Measurements from ENCODE around the gene MAN2B1. TPM values are rescaled to one million over a fixed set of nuclear protein-coding genes. Genes with fewer than 3 reads are reported as not detected.
"Not testable (repeated sequence)": the region's sequence is repeated elsewhere in the genome, so short reads cannot be mapped to it uniquely, and the experiment has no call there.

The MAN2B1 gene
- total and polyA plus RNA-seq, 2 experiments from 2014 or later: 22.1 to 47.5 TPM

DNA sequence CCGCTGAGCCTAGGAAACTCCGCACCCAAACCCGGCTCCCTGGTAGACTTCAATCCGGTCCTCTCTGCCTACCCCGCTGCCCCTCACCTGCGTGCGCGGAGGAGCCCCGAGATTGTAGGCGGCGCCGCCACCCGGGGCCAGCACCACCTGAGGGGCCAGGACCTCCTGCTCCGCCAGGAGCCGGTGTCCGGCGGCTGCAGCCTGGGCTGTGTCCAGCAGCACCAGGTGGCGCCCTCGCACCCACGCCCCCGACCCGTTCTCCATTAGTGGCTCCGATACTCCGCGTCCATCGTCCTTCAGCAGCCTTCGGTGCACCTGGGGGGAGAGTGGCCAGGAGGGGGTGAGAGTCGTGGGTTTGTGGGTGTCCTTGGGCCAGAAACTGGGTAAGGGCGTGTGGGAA, 18.5 kb downstream of the MAN2B1 start:
- Histone ChIP-seq H3K27ac (no peak overlapping the region), H3K4me1 (ENCODE audit: low read depth) (no peaks in the 10 kb centered on the region), H3K9me3 (ENCODE audit: low read depth) (no peaks in the 10 kb centered on the region), H3K27me3 (no peaks in the 10 kb centered on the region), H3K4me3 (no peak overlapping the region), H3K36me3 (no peaks in the 10 kb centered on the region)
- no peak for DNase-seq (ENCODE audit: low read depth in 1 of 2, low spot score in 1 of 2)
- TF ChIP-seq, protein P1, sequence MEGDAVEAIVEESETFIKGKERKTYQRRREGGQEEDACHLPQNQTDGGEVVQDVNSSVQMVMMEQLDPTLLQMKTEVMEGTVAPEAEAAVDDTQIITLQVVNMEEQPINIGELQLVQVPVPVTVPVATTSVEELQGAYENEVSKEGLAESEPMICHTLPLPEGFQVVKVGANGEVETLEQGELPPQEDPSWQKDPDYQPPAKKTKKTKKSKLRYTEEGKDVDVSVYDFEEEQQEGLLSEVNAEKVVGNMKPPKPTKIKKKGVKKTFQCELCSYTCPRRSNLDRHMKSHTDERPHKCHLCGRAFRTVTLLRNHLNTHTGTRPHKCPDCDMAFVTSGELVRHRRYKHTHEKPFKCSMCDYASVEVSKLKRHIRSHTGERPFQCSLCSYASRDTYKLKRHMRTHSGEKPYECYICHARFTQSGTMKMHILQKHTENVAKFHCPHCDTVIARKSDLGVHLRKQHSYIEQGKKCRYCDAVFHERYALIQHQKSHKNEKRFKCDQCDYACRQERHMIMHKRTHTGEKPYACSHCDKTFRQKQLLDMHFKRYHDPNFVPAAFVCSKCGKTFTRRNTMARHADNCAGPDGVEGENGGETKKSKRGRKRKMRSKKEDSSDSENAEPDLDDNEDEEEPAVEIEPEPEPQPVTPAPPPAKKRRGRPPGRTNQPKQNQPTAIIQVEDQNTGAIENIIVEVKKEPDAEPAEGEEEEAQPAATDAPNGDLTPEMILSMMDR (IDR thresholded peaks at IDR 0.05; ENCODE audit: low read depth, low read length): peak; percentile 44

DNA sequence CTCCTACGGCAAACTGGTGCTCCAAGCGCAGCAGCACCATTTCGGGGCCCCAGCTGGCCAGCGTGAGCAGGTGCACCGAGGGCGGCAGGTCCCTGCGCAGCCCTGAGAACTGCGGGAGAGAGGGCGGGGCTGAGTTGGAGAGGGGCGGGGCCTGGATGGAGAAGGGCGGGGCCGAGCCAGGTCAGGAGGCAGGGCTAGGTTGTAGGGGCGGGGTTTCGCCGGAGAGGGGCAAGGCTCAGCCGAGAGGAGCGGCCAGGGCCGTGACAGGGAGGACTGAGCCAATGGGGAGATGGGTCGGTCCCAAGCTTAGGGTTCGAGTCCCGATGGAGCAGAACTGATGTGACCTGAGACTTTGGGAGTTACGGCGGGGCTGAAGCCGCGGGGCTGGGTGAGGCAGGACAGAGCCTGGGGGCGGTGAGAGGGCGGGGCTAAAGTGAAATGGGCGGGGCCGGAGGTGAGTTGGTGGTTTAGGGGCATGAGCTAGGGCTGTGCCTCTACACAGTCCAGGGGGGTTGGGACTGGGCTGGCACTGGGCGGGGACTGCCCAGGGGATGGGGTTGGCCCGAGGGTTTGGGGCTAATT, 19.0 kb downstream of the MAN2B1 start:
- Histone ChIP-seq H3K4me3 (no peak overlapping the region), H3K27ac (no peak overlapping the region), H3K9me3 (ENCODE audit: low read depth) (no peaks in the 10 kb centered on the region), H3K27me3 (no peaks in the 10 kb centered on the region), H3K36me3 (no peaks in the 10 kb centered on the region), H3K4me1 (ENCODE audit: low read depth) (no peaks in the 10 kb centered on the region)
- TF ChIP-seq, protein P1 (IDR thresholded peaks at IDR 0.05; ENCODE audit: low read depth, low read length): no peak
- peak in 1 of 2 donors; percentile 40 for DNase-seq (ENCODE audit: low read depth in 1 of 2, low spot score in 1 of 2)

DNA sequence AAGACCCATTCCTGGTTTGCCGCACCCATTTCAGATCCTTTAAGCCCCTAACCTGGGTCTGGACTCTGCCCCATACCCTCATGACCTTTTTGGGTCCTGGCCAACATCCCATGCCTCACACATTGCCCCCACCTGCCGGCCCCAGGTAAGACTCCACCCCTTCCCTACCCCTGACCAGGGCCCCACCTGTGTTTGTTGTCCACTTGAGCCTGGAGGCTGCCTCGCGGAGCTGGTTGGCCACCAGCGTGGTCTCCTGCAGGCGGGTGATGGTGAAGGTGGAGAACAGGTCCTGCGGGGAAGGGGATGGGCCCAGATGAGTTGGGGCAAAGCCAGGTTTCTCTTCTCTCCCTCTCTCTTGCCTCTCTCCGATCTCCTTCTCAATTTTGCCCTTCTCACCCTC, 19.5 kb downstream of the MAN2B1 start:
- H3K36me3 ChIP-seq: no peaks in the 10 kb centered on the region
- no peak overlapping the region for H3K27ac ChIP-seq
- H3K9me3 ChIP-seq (ENCODE audit: low read depth): no peaks in the 10 kb centered on the region
- TF ChIP-seq, protein P1 (IDR thresholded peaks at IDR 0.05; ENCODE audit: low read depth, low read length): no peak
- no peaks in the 10 kb centered on the region for H3K4me1 ChIP-seq (ENCODE audit: low read depth)
- no peaks in the 10 kb centered on the region for H3K27me3 ChIP-seq
- DNase-seq (ENCODE audit: low read depth in 1 of 2, low spot score in 1 of 2): no peak
- no peak overlapping the region for H3K4me3 ChIP-seq

DNA sequence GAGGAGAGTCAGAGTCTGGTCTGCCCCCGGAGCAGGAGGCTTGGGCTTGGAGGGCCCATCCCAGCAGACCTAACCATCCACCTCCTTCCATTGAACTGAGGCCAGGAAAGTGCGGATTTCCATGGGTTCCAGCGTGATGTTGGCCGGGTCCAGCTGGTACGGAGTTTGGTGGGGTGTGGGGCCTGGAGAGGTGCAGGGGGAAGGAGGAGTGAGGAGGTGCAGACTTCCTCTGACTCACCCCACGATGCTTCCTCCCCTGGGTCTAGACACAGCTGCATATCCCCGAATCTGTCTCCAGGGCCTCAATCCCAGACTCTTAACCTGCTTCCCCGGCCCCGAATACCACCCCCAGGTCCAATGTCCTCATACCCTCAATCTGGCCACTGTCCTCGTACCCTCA, 20.0 kb downstream of the MAN2B1 start:
- DNase-seq (ENCODE audit: low read depth in 1 of 2, low spot score in 1 of 2): no peak
- Histone ChIP-seq H3K36me3 (no peaks in the 10 kb centered on the region), H3K27ac (no peak overlapping the region), H3K9me3 (ENCODE audit: low read depth) (no peaks in the 10 kb centered on the region), H3K4me3 (no peak overlapping the region), H3K27me3 (no peaks in the 10 kb centered on the region), H3K4me1 (ENCODE audit: low read depth) (no peaks in the 10 kb centered on the region)
- TF ChIP-seq, protein P1 (IDR thresholded peaks at IDR 0.05; ENCODE audit: low read depth, low read length): no peak

DNA sequence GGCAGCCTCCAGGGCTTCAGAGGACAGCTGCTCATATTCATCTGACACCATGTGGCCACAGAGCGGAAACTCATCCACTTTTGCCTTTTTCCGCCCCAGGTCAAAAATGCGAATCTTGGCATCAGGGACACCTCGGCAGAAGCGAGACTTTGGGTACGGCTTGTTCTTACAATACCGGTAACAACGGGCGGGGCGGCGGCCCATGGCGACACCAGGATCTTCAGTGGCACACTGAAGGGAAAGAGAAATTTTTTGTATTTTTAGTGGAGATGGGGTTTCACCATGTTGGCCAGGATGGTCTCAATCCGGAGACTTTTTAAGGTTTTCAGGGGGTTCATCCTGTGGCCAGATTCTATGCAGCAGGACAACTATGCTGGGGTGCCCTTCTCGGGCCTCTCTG, 22.8 kb downstream of the MAN2B1 start:
- H3K27me3 ChIP-seq; H3K36me3 ChIP-seq; H3K4me1 ChIP-seq (ENCODE audit: low read depth); H3K4me3 ChIP-seq; DNase-seq (ENCODE audit: low read depth in 1 of 2, low spot score in 1 of 2); H3K9me3 ChIP-seq (ENCODE audit: low read depth); H3K27ac ChIP-seq: not testable (repeated sequence)

DNA sequence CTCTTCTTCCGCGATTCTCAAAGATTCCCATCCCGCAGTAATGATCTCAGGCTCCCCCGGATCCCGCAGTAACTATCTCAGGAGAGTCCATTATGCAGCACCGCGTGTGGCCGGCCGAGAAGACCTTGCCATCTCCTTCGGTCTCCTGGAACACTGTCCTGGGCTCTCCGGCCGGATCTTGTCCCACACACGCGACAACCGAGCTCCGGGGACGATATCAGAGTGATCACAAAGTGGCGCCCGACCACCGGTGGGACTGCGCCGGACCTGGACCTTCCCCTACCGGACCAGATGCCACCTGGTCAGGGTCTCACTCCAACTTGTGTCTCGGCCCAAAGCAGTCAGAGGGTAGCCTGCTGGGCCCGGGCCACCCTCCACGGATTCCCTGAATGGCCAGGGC, 24.0 kb downstream of the MAN2B1 start:
- no peak for DNase-seq (ENCODE audit: low read depth in 1 of 2, low spot score in 1 of 2)
- TF ChIP-seq, protein P1 (IDR thresholded peaks at IDR 0.05; ENCODE audit: low read depth, low read length): no peak
- no peaks in the 10 kb centered on the region for H3K9me3 ChIP-seq (ENCODE audit: low read depth)
- H3K36me3 ChIP-seq: no peaks in the 10 kb centered on the region
- no peak overlapping the region for H3K4me3 ChIP-seq
- H3K27ac ChIP-seq: no peak overlapping the region
- H3K27me3 ChIP-seq: no peaks in the 10 kb centered on the region
- peaks cover 3% of the 10 kb centered on the region for H3K4me1 ChIP-seq (ENCODE audit: low read depth)

Measured in cardiac muscle cell (in vitro differentiated cells and primary cell).